Coronary artery (tissue), 2 donors: ENCODE results near the gene KLF13.

Experiments used
- DNase-seq: peaks from one replicate; pipeline ENCODE4 v3.0.0-alpha.2; 2017; ENCODE audit warnings: low spot score
- H3K27ac ChIP-seq, 2 donors: fragments of 200-600 bp; sonication (generic); one replicate each; pipeline ENCODE4 v1.5.1; 2016 to 2019
- H3K4me3 ChIP-seq: fragments of 200-600 bp; sonication (generic); 2 replicates; pipeline ENCODE4 v1.5.1; 2016; ENCODE audit warnings: mild to moderate bottlenecking, moderate library complexity
- TF ChIP-seq, protein P1 (sequence below): fragments of 200-600 bp; sonication (generic); IDR thresholded peaks from one replicate; pipeline ENCODE4 v1.5.1; 2019; ENCODE audit warnings: antibody characterized with exemption

Gene KLF13

GRCh38 chr15:31295658-31296057, 31.0 kb upstream of the KLF13 start:
- no peak overlapping the region for H3K27ac ChIP-seq
- no peak for DNase-seq

GRCh38 chr15:31296219-31296645, 30.4 kb upstream of the KLF13 start:
- Histone ChIP-seq H3K4me3 (no peak overlapping the region), H3K27ac (no peak overlapping the region)
- TF ChIP-seq, protein P1, sequence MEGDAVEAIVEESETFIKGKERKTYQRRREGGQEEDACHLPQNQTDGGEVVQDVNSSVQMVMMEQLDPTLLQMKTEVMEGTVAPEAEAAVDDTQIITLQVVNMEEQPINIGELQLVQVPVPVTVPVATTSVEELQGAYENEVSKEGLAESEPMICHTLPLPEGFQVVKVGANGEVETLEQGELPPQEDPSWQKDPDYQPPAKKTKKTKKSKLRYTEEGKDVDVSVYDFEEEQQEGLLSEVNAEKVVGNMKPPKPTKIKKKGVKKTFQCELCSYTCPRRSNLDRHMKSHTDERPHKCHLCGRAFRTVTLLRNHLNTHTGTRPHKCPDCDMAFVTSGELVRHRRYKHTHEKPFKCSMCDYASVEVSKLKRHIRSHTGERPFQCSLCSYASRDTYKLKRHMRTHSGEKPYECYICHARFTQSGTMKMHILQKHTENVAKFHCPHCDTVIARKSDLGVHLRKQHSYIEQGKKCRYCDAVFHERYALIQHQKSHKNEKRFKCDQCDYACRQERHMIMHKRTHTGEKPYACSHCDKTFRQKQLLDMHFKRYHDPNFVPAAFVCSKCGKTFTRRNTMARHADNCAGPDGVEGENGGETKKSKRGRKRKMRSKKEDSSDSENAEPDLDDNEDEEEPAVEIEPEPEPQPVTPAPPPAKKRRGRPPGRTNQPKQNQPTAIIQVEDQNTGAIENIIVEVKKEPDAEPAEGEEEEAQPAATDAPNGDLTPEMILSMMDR = no peak
- DNase-seq = no peak

More at GRCh38 chr15:31295658-31296057, 31.0 kb upstream of the KLF13 start:
- TF ChIP-seq, protein P1 = no peak
- H3K4me3 ChIP-seq = no peak overlapping the region

DNA sequence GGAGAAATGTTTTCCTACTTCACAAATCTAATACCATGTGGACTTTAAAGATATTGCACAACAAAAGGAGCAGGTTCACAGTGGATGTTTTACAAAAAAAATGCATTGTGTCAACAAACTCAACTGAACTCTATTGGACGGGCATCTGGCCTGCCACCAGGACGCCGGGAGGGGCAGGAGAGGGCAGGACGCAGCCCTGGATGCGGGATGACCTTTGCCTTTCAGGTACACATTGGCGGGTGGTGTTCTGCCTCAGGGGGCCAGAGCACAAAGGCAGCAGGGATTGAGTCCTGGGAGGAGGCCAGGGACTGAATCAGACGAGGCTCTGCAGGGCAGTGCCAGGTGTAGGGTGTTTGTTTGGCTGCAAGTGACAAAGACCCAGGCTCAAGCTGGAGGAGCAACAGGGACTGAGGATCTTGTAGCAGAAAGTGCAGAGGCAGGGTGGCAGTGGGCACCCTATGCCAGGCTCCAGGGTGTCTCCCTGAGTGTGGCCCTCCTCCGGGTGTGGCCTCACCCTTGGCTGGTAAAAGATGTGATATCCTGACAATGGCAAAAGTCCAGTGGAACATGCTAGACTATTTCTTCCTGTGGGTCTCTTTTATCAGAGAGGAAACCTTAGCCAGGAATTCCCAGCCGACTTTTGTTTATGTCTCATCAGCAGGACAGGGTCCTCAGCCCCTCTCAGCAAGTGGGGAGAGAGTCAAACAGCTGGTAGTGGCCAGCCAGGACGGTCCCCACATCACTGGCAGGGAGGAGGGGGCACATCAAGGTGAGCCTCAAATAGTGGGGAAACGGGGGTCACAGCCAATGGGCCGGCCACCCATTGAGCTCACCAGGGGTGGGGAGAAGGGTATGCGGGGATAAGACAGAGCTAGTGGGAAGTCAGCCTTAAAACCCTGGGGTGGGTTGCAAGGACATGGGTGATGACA, 29.7 kb upstream of the KLF13 start:
- TF ChIP-seq, protein P1 = no peak
- no peak overlapping the region for H3K4me3 ChIP-seq
- DNase-seq = peak; percentile 65
- H3K27ac ChIP-seq = no peak overlapping the region

GRCh38 chr15:31297575-31298456, 28.8 kb upstream of the KLF13 start:
- TF ChIP-seq, protein P1 = no peak
- Histone ChIP-seq H3K4me3 (no peak overlapping the region), H3K27ac (no peak overlapping the region)
- no peak for DNase-seq

- H3K27ac ChIP-seq = no peak overlapping the region
- DNase-seq = peak; percentile 67
- TF ChIP-seq, protein P1 = no peak
- no peak overlapping the region for H3K4me3 ChIP-seq
These were observed 27.9 kb upstream of the KLF13 start for GRCh38 chr15:31298707-31299172.

DNA sequence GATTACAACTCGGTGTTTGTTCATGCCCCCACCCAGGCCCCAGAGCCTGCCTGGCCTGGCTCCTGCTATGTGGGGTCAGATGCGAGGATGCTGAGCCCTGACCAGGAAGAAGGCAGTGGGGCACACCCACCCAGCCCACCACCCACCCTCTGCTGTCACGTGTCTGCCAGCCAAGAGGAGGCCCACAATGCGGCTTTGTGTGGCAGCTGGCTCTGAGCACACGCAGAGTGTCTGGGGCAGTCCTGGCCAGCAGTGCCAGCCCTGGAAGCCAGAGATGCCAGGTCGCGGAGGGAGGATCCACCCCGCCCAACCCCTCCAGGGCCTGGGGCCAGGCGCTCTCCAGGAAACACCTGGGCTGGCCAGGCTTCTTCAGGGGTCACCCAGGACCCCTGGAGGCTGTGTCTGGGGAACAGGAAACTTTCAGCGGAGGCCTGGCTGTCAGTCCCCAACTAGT, 26.4 kb upstream of the KLF13 start:
- Histone ChIP-seq H3K27ac (no peak overlapping the region), H3K4me3 (no peak overlapping the region)
- no peak for DNase-seq
- TF ChIP-seq, protein P1 = no peak
